ENCODE results near the gene ZZZ3.

DNA sequence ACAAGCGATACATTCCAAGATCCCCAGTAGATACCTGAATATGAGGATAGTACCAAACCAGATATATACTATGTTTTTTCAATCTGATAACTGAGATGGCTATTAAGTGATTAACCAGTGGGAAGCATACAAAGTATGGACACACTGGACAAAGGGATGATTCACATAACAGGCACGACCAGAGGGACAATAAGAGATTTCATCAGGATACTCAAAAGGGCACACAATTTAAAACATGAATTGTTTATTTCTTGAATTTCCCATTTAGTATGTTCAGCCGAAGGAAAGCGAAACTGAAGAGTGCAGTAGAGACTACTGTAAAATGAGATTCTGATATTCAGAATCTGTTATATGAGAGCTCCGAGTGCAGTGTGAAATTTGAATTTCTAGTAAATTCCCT lies 10.6 kb downstream of the ZZZ3 start:
- TF ChIP-seq, protein P1, sequence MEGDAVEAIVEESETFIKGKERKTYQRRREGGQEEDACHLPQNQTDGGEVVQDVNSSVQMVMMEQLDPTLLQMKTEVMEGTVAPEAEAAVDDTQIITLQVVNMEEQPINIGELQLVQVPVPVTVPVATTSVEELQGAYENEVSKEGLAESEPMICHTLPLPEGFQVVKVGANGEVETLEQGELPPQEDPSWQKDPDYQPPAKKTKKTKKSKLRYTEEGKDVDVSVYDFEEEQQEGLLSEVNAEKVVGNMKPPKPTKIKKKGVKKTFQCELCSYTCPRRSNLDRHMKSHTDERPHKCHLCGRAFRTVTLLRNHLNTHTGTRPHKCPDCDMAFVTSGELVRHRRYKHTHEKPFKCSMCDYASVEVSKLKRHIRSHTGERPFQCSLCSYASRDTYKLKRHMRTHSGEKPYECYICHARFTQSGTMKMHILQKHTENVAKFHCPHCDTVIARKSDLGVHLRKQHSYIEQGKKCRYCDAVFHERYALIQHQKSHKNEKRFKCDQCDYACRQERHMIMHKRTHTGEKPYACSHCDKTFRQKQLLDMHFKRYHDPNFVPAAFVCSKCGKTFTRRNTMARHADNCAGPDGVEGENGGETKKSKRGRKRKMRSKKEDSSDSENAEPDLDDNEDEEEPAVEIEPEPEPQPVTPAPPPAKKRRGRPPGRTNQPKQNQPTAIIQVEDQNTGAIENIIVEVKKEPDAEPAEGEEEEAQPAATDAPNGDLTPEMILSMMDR (IDR thresholded peaks at IDR 0.05), result no peak
- TF ChIP-seq ZFX (IDR thresholded peaks at IDR 0.05; ENCODE audit: borderline replicate concordance), result no peak

Data from 22Rv1 (cell line).